HG03469 (cell line): ENCODE measurements around the gene WDR77.

Experiments used
- ATAC-seq: cut with Tn5 transposase; IDR thresholded peaks from one replicate; pipeline ENCODE4 v1.9.1; 2021; ENCODE audit warnings: mild to moderate bottlenecking, moderate library complexity, moderate number of reproducible peaks; ENCODE audit not compliant: unreplicated experiment

The WDR77 gene

GRCh38 chr1:111448918-111449702 is at the start of gene WDR77, which contains the start of gene ATP5PB:
TSS of gene WDR77 (minus strand) at chr1:111449256. CDS start at chr1:111449169, 87 bp downstream.
TSS of gene ATP5PB (plus strand) at chr1:111449464. CDS start at chr1:111449542, 78 bp downstream.
- peak; percentile 85 for ATAC-seq

GRCh38 chr1:111497592-111497991 is 48.5 kb upstream of the WDR77 start:
- no peak for ATAC-seq

GRCh38 chr1:111496398-111496797 is 47.3 kb upstream of the WDR77 start:
- no peak for ATAC-seq

- ATAC-seq, result no peak
Observed at GRCh38 chr1:111491070-111491469, 42.0 kb upstream of the WDR77 start.

DNA sequence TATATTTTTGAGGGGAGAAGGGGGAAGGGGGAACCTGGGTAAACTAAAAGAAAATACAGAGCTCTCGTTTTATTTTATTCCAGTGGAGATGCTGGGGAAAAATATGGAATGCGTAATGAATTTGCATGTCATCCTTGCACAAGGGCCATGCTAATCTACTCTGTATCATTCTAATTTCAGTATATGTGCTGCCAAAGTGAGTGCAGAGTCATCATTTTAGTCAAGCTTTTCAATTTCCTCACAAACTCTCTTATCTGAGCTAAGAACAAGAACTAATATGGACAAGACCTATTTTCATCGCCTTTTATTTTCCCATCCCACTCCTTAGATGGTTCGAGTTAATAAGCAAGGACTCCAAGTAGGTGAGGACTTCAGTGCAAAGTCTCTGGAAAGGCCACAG is 41.2 kb upstream of the WDR77 start:
- ATAC-seq, result no peak

DNA sequence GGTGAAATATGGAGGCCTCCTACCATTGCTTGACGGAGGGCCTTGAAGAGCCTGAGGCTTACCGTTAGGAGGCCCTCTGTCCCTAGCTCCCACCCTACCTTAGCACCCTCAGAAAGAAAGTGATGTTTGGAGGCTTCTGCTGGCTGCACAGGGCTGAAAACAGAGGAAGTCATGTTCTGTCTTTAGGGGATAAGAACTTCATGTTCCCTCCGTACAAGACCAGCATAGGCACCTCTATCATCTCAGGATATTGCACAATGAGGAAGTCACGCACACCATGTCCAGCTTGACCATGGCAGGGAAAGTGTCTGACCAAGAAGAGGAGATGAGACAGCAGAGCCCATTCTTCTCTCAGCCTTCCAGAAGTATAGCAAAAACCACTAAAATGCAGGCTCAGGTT is 40.5 kb upstream of the WDR77 start:
- ATAC-seq, result no peak

- no peak for ATAC-seq
Observed at GRCh38 chr1:111488669-111489068, 39.6 kb upstream of the WDR77 start.

DNA sequence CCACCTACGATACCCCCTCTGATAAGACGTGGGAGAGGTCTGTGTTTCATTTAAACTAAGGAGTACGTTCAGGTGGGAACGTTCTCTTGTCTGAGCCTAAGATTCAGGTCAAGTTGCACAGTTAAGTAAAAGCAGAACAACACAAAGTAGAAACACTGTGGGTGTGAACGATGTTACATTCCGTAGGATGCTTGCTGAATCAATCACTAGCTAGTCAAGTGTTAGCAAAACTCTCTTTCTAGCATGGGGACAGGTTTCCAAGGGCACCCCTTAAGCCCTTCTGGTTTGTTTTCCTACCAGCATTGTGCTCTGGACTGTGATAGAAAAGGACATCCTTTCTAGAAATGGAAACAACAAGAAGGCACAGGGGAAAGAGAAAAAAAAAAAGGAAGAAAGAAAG is 38.1 kb upstream of the WDR77 start:
- ATAC-seq, result no peak

DNA sequence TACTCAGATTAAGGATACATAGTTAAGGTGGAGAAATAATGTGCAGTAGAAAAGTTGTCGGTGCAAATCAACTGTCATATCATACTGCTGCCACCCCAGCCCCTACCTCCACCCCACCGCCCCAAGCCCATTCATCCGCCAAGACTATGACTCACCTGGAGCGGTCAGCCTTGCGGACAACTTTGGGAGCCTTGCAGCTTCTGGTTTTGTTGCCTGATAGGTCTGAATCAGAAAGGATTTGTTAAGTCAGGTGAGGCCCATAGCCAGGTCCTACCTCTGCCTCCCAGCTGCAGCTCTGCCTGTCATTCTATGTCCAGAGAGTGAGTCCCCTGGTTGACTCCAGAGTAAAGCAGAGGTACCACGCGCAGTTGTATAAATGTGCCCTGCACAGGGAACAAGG is 37.4 kb upstream of the WDR77 start:
- ATAC-seq, result no peak

DNA sequence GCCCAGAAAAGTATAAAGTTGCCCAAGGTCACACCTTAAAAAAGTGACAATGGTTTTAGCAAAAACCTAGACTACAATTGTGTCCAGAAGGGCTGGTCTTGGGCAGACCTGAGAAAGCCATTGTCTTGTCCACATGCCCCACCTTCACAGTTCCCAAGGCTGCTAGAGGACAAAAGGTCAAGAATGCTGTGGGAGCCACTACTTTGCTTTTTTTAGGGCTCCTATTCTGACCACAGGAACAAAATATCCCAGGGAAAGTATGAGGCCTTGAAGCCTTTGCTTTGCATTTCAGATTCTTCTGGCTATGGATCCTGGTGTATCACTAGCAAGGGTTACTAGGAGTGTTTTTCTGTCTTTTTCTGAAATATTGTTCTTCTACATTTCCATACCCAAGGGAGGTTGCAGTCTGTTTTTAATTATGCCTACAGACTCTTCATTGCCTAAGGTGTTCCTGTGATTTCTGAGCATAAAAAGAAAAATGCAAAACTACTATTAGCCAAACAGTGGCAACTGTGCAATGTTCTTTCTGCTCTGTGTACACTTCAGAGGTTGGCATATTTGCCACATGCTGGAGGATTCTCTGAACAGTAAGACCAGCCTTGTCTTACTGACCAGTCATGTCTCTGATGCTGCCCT is 35.5 kb upstream of the WDR77 start:
- no peak for ATAC-seq

DNA sequence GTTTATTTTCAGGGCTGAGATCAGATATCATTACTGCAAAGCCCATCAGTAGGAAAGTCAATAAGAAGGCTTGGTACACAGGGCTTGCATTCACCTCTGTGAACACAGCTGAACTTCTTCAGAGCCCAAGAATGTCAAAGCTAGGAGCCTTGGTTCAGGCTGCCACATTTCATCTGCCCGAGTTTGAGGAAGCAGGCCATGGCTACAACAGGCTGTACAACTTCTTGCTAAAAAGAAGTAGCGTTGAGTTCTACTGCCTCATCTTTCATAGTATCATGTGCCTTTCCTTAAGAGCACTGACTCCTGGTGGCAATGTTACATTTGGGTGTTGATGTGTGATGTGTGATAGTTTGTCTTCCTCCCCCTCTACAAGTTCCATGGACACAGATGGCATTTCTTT is 34.8 kb upstream of the WDR77 start:
- ATAC-seq, result no peak

- ATAC-seq, result no peak
Observed at GRCh38 chr1:111483166-111483565, 34.1 kb upstream of the WDR77 start.

DNA sequence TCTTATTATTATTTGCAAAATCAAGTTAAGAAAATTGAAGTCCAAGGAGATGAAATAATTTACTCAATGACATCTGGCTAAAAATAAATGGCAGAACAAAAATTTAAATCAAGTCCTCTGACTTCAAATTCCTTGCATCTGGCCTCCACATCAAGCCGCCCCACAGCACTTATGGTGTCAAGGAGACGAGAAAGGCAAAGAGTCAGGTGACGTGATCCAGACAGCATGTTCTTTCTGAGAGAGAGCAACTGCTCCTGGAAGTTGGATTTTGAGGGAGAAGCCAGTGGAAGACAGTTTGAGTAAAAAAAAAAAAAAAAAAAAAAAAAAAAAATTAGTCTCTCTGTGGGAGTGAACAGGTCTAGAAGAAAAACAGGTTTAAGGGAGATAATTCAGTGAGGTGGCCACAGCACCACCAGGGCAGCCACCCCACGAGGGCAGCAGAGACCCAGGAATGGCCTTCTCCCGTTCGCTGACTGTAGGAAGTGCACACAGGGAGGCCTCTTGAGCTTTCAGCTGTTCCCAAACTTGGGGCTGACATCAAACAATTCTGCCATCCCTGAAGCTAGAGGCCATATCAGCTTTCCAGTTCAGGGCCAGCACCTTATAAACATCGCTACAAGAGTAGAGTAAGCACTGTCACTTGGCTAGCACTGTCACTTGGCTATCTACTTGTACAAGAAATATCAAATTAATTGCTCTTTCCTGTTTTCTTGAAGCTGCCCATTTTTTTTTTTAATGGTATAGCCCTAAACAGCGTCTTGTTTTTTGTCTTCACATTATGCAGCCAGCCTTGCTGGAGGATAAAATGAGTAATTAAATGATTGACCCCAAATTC is 32.5 kb upstream of the WDR77 start:
- ATAC-seq, result no peak

DNA sequence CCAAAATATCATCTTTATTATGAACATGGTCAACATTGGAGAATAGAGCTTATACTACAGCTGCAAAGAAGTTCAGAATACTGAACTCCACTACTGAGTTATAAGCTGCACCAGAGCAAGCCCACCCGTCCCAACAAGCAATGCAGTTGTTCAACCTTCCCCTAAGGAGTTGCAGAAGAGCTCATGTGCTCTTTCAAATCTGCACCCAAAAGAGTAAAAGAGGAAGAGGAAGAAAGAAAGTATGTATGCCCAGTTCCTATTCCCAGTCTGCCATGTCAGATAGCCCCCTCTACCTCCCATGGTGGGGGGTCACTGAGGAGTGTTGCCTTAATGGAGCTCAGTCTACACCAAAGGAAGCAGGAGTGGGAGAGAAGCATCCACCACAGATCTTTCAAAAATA is 31.6 kb upstream of the WDR77 start:
- no peak for ATAC-seq

GRCh38 chr1:111476761-111477309 is 27.8 kb upstream of the WDR77 start:
- no peak for ATAC-seq

DNA sequence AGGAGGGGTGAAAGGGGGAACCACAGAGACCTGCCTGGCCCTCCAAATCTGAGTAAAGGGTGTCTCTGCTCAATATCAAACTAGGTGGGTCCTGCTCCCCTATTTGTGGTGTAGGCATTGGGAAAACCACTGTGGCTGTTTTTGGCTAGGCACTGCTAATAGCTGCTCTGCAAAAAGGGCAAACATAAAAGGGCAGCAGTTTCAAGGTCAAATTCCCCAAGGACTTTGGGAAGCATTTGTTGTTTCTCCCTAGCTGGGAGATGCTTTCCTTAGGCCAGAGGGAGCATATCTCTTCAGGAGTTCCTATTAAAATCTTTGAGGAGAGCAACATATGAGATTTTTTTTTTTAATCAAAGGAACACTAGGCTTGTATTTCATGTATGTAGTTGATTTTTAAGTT is 27.2 kb upstream of the WDR77 start:
- no peak for ATAC-seq

GRCh38 chr1:111475701-111476100 is 26.6 kb upstream of the WDR77 start:
- peak; percentile 38 for ATAC-seq

- no peak for ATAC-seq
Observed at GRCh38 chr1:111474521-111474920, 25.5 kb upstream of the WDR77 start.

DNA sequence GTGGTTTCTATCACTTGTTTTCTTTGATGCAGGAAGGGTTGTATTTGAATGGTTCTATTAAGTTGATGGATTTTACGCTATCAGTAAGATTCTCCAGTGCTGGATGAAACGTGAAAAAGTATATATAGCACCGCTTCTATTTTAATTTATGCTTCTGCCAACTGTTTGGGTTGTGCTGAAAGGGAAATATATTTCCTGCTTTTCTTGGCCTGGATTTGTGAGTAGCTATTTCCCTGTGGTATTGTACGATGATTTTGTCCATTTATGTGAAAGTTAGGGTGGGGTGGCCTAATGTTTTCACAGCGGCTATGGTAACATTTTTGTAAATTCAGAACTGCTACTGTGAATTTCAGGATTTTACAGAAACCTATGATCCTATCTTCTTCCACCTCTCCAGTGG is 25.1 kb upstream of the WDR77 start:
- no peak for ATAC-seq

DNA sequence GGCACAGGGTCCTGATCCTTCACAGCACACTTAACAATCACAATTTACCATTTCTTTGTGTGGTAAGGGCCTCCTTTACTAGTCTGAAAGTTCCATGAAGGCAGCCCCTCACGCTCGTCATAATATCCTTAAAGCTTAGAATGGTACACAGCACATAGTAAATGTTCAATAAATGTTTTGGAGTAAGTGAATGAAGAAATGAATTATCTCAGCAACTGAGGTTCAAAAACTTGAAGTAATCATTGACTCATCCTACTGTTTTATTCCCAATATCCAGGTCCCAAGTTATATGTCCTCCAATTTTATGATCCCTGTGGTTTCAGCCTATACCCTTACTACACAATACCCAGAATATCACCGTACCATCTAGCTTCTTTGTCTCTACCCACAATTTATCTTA is 22.5 kb upstream of the WDR77 start:
- ATAC-seq, result no peak

DNA sequence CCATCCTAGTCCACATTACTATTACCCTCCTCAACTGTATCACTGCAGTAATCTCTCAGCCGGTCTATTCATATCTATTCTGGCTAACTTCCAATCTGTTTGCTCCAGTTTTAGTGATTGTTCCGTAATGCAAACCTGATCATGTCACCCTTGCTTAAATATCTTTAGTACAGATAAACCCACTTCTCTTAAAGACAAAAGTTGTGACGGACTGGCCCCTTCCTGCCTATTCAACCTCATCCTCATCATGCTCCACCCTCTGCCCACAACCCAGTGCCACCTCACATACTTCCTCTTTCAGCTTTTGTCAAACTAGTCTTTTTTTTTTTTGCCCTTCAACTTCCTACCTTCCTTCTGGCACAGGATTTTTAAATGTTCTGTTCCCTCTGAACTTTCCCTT is 22.0 kb upstream of the WDR77 start:
- ATAC-seq, result no peak
